Vagina (tissue), 2 donors: ENCODE data around the gene RIN2. TPM values are rescaled to one million over a fixed set of nuclear protein-coding genes. Genes with fewer than 3 reads are reported as not detected.
A peak's percentile ranks its signal among the peaks of the same experiment; 100 is the strongest.

Source experiments
- DNase-seq, 2 donors: peaks; one replicate each; pipeline ENCODE4 v3.0.0-alpha.2; 2017; ENCODE audit errors: extremely low spot score in 2 of 2
- H3K27ac ChIP-seq: fragments of 200-600 bp; sonication (generic); one replicate; pipeline ENCODE4 v1.5.1; 2019
- H3K27me3 ChIP-seq: fragments of 200-600 bp; sonication (generic); one replicate; pipeline ENCODE4 v1.5.1; 2019
- H3K36me3 ChIP-seq, 2 donors: fragments of 200-600 bp; sonication (generic); one replicate each; pipeline ENCODE4 v1.5.1; 2017 to 2019
- H3K4me1 ChIP-seq: fragments of 200-600 bp; sonication (generic); one replicate; pipeline ENCODE4 v1.5.1; 2019
- H3K4me3 ChIP-seq, 2 donors: fragments of 200-600 bp; sonication (generic); 1 replicate in 1 of 2; 2 replicates in 1 of 2; pipeline ENCODE4 v1.5.1; 2016 to 2019
- H3K9me3 ChIP-seq: fragments of 200-600 bp; sonication (generic); one replicate; pipeline ENCODE4 v1.5.1; 2019
- POLR2A ChIP-seq, 2 donors: fragments of 450-650 bp; IDR thresholded peaks; one replicate each; pipeline ENCODE4 v1.6.1; 2017; ENCODE audit warnings: antibody characterized with exemption in 2 of 2, mild to moderate bottlenecking in 2 of 2, moderate library complexity in 2 of 2
- POLR2AphosphoS5 ChIP-seq, 2 donors: sonication (generic); formaldehyde crosslinking; IDR thresholded peaks; one replicate each; pipeline ENCODE4 v1.9.0; 2017; ENCODE audit warnings: antibody characterized with exemption in 2 of 2, mild to moderate bottlenecking in 2 of 2, low read depth in 1 of 2; ENCODE audit not compliant: insufficient read depth in 1 of 2
- intact Hi-C: fragments of 100-400 bp; cut with DNase I; formaldehyde crosslinking; loops from one replicate; pipeline ENCODE4 v1.15.1; 2023
- total RNA-seq: library from RNA; depleted of rRNA; stranded (reverse); fragments of >200 nt; gene quantifications from one replicate; pipeline ENCODE4 v1.2.3, GENCODE V29; 2016
- TF ChIP-seq, protein P1 (sequence below), 3 experiments: fragments of 450-650 bp in 2 of 3; fragments of 200-600 bp in 1 of 3; sonication (generic) in 1 of 3; IDR thresholded peaks; one replicate each; pipeline ENCODE4 v1.5.1; 2017 to 2019; ENCODE audit warnings: antibody characterized with exemption in 3 of 3, mild to moderate bottlenecking in 2 of 3, moderate library complexity in 2 of 3

The RIN2 gene
- total RNA-seq, 1 donor from 2014 or later, result 86.9 TPM

DNA sequence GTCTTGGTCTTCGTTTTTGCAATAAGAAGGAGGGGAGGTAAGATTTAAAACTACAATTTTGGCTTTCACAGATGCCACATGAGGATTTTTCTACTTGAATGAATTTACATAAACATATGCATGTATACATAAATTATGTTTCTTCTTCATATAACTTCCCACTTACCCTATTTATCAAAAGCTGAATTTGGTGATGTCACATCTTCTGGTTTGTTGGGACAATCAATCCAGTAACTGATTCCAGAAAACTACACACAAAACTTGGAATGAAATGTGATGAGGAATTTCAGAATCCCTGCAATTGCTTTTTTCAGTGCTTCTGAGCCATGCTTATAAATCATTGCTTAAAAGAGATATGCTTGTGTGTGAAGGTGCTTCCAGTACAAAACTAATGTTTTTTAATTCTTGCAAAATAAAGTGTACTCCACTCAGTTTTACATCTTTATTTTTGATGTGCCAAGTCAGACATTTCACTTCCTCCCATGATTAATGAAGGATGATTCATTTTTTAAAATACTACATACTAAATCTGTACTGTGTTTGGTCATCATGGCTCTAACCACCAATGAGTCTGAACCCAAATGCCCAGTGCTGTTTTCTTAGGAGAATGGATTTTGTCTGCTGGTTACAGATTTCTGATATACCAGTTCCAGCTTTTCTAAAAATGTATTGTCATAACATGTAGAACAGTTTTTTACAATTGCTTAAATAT lies 32.1 kb upstream of the RIN2 start:
- TF ChIP-seq, protein P1, sequence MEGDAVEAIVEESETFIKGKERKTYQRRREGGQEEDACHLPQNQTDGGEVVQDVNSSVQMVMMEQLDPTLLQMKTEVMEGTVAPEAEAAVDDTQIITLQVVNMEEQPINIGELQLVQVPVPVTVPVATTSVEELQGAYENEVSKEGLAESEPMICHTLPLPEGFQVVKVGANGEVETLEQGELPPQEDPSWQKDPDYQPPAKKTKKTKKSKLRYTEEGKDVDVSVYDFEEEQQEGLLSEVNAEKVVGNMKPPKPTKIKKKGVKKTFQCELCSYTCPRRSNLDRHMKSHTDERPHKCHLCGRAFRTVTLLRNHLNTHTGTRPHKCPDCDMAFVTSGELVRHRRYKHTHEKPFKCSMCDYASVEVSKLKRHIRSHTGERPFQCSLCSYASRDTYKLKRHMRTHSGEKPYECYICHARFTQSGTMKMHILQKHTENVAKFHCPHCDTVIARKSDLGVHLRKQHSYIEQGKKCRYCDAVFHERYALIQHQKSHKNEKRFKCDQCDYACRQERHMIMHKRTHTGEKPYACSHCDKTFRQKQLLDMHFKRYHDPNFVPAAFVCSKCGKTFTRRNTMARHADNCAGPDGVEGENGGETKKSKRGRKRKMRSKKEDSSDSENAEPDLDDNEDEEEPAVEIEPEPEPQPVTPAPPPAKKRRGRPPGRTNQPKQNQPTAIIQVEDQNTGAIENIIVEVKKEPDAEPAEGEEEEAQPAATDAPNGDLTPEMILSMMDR (IDR thresholded peaks at IDR 0.05), result no peak
- no peak for TF ChIP-seq POLR2A (IDR thresholded peaks at IDR 0.05)
- no peak for TF ChIP-seq POLR2AphosphoS5 (IDR thresholded peaks at IDR 0.05; ENCODE audit: insufficient read depth in 1 of 2, low read depth in 1 of 2)
- H3K4me3 ChIP-seq, result no peak overlapping the region
- no peaks in the 10 kb centered on the region for H3K27me3 ChIP-seq
- no peak overlapping the region for H3K27ac ChIP-seq
- DNase-seq, result no peak
- no peaks in the 10 kb centered on the region for H3K9me3 ChIP-seq
- intact Hi-C loops, result no loop called here
- H3K4me1 ChIP-seq, result no peaks in the 10 kb centered on the region
- H3K36me3 ChIP-seq, result no peaks in the 10 kb centered on the region

DNA sequence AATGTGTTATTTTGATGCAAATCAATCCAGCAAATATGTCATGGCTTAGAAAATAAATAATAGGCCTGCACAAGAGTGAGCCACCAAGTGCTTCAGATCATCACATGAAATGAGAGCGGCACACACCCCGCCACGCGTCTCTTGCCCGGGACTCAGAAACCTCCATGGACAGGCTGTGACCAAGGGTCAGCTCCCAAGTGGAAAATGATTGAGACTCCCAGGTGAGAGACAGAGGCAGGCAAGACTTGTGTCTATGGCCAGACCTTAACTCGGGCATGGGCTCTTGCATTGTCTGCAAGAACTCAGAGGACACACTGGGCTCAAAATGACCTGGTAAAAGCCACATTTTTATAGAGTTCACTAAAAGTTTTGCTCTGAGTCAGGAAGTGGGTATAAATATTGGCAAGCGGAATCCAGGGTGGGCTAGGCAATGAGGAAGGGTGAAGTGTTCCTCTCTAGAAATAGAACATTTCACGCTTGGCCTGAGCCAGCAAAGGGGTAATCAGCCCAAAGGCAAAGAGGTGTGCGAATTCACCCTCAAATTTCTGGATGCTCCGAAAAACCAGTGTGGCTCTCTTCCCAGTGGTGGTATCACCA lies 30.7 kb upstream of the RIN2 start:
- no peaks in the 10 kb centered on the region for H3K27me3 ChIP-seq
- no peaks in the 10 kb centered on the region for H3K4me1 ChIP-seq
- no peak overlapping the region for H3K27ac ChIP-seq
- no peaks in the 10 kb centered on the region for H3K36me3 ChIP-seq
- intact Hi-C loops, result no loop called here
- TF ChIP-seq, protein P1 (IDR thresholded peaks at IDR 0.05), result no peak
- no peak for TF ChIP-seq POLR2AphosphoS5 (IDR thresholded peaks at IDR 0.05; ENCODE audit: insufficient read depth in 1 of 2, low read depth in 1 of 2)
- no peak for TF ChIP-seq POLR2A (IDR thresholded peaks at IDR 0.05)
- no peak overlapping the region for H3K4me3 ChIP-seq
- DNase-seq, result peak in 1 of 2 donors; percentile 52
- H3K9me3 ChIP-seq, result no peaks in the 10 kb centered on the region

DNA sequence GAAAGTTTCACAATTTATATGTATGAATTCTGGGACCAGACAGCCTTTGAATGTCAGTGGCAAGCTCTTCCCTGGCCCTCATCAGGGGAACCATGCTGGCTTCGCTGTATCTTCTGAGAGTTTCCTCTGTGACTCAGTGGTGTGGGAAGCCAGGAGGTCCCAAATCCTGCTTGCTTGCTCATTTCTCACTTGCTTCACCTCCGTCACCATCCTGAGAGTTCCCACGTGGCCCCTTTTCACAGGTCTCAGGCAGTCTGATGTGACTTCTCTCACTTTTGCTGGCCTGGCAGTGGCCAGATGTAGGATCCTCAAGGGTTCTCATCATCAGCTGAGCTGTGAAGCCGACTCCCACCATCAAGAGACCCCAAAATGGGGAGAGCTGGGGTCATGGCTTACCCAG lies 28.4 kb upstream of the RIN2 start:
- Histone ChIP-seq H3K4me1 (peaks cover 3% of the 10 kb centered on the region), H3K4me3 (no peak overlapping the region), H3K9me3 (no peaks in the 10 kb centered on the region), H3K36me3 (no peaks in the 10 kb centered on the region), H3K27me3 (no peaks in the 10 kb centered on the region), H3K27ac (no peak overlapping the region)
- TF ChIP-seq, protein P1 (IDR thresholded peaks at IDR 0.05), result no peak
- DNase-seq, result peak in 1 of 2 donors; percentile 64
- intact Hi-C loops, result no loop called here

DNA sequence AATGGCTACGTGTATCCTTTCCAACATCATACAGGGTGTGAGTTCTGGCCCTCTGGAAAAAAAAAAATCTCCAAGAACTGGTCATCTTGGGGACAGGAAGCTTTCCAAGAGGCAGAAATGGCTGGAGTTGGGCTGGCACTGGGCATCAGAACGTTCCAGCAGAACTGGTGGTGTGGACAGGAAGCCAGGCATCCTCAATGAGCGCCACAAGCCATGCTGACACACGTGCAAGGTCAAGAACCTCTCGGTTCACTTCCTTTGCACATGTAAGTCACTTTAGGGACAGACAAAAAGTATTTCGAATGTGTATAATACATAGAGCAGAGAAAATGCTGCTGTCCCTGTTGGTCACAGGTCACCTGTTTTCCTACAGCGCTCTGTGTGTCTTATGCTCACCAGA lies 27.4 kb upstream of the RIN2 start:
- no peaks in the 10 kb centered on the region for H3K9me3 ChIP-seq
- no peaks in the 10 kb centered on the region for H3K27me3 ChIP-seq
- intact Hi-C loops, result no loop called here
- TF ChIP-seq, protein P1 (IDR thresholded peaks at IDR 0.05), result no peak
- TF ChIP-seq POLR2A (IDR thresholded peaks at IDR 0.05) (no peak), POLR2AphosphoS5 (IDR thresholded peaks at IDR 0.05; ENCODE audit: insufficient read depth in 1 of 2, low read depth in 1 of 2) (no peak)
- no peak overlapping the region for H3K27ac ChIP-seq
- peaks cover 13% of the 10 kb centered on the region for H3K4me1 ChIP-seq
- no peak overlapping the region for H3K4me3 ChIP-seq
- peak in 1 of 2 donors; percentile 81 for DNase-seq
- no peaks in the 10 kb centered on the region for H3K36me3 ChIP-seq

DNA sequence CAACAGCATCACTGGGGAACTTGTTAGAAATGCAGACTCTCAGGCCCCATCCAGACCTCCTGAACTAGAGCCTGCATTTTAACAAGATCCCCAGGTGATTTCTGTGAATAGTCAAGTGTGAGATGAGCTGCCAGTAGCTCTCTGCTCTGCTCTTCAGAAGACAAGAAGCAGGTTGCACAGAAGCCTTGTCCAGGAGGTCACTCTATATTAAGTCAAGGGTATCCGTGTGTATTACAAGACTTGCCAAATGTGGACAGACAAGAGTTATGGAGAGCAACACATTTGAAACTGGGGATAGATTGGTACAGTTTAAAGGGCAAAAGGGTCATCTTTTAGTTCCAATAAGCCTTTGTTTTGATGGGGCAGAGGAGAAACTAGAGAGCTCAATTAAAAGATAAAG lies 23.2 kb upstream of the RIN2 start:
- TF ChIP-seq POLR2AphosphoS5 (IDR thresholded peaks at IDR 0.05; ENCODE audit: insufficient read depth in 1 of 2, low read depth in 1 of 2) (no peak), POLR2A (IDR thresholded peaks at IDR 0.05) (no peak)
- TF ChIP-seq, protein P1 (IDR thresholded peaks at IDR 0.05), result no peak
- peaks cover 36% of the 10 kb centered on the region for H3K4me1 ChIP-seq
- H3K27ac ChIP-seq, result peak overlapping the region; percentile 57
- H3K27me3 ChIP-seq, result no peaks in the 10 kb centered on the region
- DNase-seq, result no peak
- H3K4me3 ChIP-seq, result no peak overlapping the region
- H3K9me3 ChIP-seq, result no peaks in the 10 kb centered on the region
- no peaks in the 10 kb centered on the region for H3K36me3 ChIP-seq
- intact Hi-C loops, result no loop called here
